GM18505 (cell line): ENCODE data around the gene PYGL.

Experiments
- ATAC-seq: cut with Tn5 transposase; IDR thresholded peaks from one replicate; pipeline ENCODE4 v1.9.1; 2021; ENCODE audit not compliant: unreplicated experiment
- POLR2A ChIP-seq: IDR thresholded peaks from 4 replicates; pipeline ENCODE4 v1.6.1; 2011; ENCODE audit warnings: borderline replicate concordance; ENCODE audit not compliant: insufficient read depth, insufficient read length; ENCODE audit errors: extremely low read depth

PYGL gene

GRCh38 chr14:50892255-50892654 is 52.0 kb downstream of the PYGL start:
- no peak for ATAC-seq
- no peak for TF ChIP-seq POLR2A

- ATAC-seq: no peak
- no peak for TF ChIP-seq POLR2A
These were observed 56.8 kb downstream of the PYGL start for GRCh38 chr14:50887476-50887875.

DNA sequence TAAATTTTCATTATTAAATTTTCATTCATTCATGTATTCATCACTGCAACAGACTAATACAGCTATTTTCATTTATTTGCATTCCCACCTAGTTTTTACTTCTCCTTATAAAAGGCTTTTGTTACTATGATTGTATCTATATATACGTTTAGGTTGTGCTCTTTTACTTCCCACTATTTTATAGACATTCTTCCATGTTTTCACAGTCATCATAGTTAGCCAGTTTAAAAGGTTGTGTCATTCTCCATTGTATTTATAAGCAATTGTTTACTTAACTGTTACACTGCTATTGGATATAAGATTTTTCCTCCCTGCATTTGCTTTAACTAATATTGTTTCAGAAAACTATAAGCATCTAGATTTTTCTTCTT is 60.5 kb downstream of the PYGL start:
- ATAC-seq: no peak
- TF ChIP-seq POLR2A: no peak

GRCh38 chr14:50882932-50883826 is 61.1 kb downstream of the PYGL start:
- no peak for TF ChIP-seq POLR2A
- ATAC-seq: no peak

- no peak for TF ChIP-seq POLR2A
- peak; percentile 94 for ATAC-seq
These were observed 68.8 kb downstream of the PYGL start for GRCh38 chr14:50875359-50876070.

GRCh38 chr14:50874757-50875156 is 69.5 kb downstream of the PYGL start:
- ATAC-seq: no peak
- no peak for TF ChIP-seq POLR2A

- no peak for TF ChIP-seq POLR2A
- ATAC-seq: no peak
These were observed 72.2 kb downstream of the PYGL start, which contains the start of gene ABHD12B for GRCh38 chr14:50871914-50872732. ABHD12B (plus strand) TSS chr14:50872053; CDS start chr14:50872175, 122 bp downstream.

DNA sequence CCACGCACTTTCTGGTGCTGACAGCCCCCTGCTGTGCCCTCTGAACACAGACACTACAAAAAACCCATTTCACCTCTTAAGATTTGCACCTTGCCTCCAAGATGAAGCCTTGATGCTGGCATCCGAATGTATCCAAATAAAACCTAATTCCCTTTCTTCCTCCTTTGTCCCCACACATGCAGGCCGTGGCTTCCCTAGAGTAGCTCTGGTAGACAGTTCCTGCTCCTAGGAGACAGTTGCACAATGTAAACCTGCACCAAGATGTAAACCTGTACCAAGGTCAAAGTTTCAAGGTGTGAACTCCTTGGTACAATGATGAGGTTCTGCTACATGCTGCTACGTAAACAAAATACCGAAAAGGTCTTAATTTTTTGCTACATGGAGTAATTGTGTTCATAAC is 73.1 kb downstream of the PYGL start:
- no peak for ATAC-seq
- no peak for TF ChIP-seq POLR2A

DNA sequence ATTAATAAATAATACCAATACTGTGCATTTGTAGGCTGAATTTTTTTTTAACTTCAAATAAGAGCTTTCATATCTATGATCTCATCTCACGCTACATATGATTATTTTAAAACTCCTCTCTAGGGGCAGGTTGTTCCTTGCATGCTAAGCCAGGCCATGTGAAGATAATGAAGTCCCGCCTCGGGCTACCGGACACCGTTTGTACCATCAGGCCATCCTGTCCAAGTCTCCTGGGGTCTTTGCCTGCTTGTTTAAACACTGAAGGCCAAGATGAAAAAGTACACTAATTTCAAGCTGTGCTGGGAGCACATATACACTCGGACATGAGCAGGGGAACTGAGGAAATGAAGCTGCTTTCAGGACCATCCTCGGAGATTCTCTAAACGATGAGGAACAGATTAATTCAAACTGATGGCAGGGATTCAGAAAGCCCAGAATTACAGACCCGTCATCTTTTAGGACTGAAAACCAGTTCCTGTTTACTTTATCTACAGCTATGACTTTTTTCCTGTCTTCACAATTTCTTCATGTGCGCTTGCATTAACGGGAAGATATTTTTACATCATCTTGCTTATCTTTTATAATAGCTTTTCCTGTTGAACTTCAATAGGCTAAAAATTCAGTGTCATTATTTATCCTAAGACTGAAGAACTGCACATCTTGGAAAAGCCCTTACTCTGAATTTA is 78.7 kb downstream of the PYGL start:
- no peak for TF ChIP-seq POLR2A
- ATAC-seq: no peak

GRCh38 chr14:50864946-50865345 is 79.3 kb downstream of the PYGL start:
- no peak for ATAC-seq

DNA sequence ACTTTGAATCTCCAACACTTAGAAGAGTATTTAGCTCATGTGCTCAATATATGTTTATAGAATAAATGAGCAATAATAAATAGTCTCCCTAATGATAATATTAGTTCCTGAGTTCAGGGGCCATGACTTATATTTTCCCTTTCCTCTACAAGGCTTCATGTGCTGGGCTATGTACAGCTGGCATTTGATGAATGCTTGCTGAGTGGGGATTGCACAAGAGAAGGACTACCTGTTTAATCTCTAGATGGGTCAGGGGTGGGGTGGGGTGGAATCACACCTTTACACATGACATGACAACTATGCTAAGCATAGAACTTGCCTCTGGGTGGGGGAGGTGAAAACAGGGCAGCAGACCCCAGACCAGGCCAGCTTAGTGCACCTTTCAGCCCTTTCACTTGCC is 80.0 kb downstream of the PYGL start:
- no peak for TF ChIP-seq POLR2A
- no peak for ATAC-seq

More at GRCh38 chr14:50864946-50865345, 79.3 kb downstream of the PYGL start:
- TF ChIP-seq POLR2A: no peak

DNA sequence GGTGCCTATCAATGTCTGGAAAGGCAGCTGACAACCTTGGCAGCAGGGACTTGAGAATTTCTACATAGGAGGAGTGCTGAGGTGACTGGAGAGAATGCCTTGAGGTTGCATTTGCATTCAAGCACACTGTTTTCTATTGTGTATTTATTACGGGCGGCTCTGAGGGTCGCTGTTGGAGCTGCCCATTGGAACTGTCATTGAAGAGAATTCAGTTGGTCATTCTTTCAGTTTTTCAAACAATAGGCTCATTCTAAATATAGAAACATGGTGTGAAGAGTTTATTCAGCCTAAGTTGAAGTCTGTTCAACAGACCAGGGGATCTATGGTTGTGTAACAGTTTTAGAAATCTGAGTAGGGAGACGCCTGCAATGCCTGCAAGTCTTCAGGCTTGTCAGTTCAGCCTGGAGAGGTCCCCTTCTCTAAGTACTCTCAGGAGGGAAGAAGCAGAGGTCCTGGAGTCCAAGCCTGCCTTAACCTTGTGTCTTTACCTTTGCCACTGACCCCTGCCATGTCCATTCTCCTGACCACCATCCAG is 82.2 kb downstream of the PYGL start:
- TF ChIP-seq POLR2A: no peak
- ATAC-seq: no peak

- ATAC-seq: no peak
- TF ChIP-seq POLR2A: no peak
These were observed 83.7 kb downstream of the PYGL start for GRCh38 chr14:50860478-50861086.

DNA sequence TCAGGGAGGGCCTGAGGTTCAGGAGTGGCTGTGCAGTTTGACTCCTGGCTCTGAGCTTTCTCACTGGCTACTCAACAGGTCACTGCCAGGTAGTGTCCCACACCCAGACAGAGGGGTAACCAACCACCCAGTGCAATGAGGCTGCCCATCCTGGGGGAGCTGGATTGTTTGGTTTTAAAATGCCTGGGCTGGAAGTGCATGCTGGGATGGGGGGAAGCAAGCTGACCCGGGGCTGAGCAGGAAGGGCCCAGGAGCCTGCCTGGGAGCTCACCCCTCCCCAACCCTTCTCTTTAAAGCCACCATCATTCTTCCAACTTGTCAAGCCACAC is 85.0 kb downstream of the PYGL start:
- ATAC-seq: no peak

More for the DNA sequence above, 85.0 kb downstream of the PYGL start:
- TF ChIP-seq POLR2A: no peak
